D721Med (cell line): Measurements from ENCODE around the gene GRIN3A.
"Not testable (repeated sequence)": the region's sequence is repeated elsewhere in the genome, so short reads cannot be mapped to it uniquely, and the experiment has no call there.

Experiments used
- DNase-seq: peaks from one replicate; pipeline ENCODE4 v3.0.0; 2011; ENCODE audit warnings: low spot score; ENCODE audit not compliant: insufficient read length
- FAIRE-seq: peaks from 2 replicates; lab custom pipeline; 2011; peaks lifted over from hg19 to GRCh38; lab: Jason Lieb, UNC
- TF ChIP-seq, protein P1 (sequence below): IDR thresholded peaks from 2 replicates; pipeline ENCODE4 v1.5.1; 2012; ENCODE audit warnings: mild to moderate bottlenecking, control low read depth; ENCODE audit not compliant: insufficient read depth; ENCODE audit errors: missing control alignments

GRIN3A gene

DNA sequence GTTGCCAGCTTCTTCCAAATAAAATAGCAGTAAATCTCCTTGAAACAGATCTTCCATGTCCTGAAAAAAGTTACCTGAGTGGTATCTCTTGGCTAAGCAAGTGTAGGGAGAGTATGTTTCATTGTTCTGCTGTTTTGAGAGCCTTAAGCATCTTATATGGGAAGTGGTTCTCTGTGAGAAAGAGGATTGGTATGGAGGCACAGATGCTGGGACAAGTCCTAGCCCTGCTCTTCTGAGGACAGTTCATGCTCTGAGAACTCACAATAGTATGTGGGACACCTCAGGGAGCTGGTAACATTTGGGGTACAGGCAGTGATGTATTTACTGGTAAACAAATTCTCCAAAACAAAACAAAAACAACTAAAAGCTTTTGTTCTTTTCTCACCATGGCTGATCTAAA, 145.7 kb downstream of the GRIN3A start:
- DNase-seq (no peak), FAIRE-seq (no peak)

DNA sequence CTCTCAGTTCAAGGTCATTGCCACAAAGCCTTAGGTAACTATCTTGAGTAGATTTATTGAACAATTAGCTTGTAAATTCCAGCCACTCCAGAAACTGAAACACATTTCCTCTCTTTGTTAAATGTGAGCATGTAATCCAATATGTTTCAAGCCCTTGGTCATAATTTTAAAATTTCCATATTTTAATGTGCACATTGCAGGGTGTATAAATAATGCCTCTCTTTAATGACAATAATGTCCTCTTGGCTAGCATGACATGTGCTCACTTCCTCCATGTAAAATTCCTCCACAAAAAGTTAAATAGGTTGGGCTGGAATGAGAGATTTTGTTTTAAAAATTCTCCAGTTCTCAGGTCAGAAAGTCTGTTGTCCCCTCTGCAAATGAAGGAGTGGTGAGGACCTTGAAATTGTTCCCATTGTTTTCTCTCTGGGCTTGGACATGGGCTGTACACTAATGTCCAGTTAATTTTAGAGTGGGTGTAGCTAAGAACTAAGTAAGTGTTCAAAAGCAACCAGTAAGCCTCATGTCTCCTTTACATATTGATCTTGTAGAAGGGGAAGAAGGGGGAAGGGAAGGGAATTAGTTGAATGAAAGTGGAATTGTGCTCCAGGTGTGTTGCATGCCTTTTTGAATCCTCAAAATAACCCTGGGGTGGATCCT, 146.5 kb downstream of the GRIN3A start:
- TF ChIP-seq, protein P1, sequence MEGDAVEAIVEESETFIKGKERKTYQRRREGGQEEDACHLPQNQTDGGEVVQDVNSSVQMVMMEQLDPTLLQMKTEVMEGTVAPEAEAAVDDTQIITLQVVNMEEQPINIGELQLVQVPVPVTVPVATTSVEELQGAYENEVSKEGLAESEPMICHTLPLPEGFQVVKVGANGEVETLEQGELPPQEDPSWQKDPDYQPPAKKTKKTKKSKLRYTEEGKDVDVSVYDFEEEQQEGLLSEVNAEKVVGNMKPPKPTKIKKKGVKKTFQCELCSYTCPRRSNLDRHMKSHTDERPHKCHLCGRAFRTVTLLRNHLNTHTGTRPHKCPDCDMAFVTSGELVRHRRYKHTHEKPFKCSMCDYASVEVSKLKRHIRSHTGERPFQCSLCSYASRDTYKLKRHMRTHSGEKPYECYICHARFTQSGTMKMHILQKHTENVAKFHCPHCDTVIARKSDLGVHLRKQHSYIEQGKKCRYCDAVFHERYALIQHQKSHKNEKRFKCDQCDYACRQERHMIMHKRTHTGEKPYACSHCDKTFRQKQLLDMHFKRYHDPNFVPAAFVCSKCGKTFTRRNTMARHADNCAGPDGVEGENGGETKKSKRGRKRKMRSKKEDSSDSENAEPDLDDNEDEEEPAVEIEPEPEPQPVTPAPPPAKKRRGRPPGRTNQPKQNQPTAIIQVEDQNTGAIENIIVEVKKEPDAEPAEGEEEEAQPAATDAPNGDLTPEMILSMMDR = no peak
- peak; percentile 58 for FAIRE-seq
- no peak for DNase-seq

More for the DNA sequence above, 145.7 kb downstream of the GRIN3A start:
- TF ChIP-seq, protein P1 = no peak

DNA sequence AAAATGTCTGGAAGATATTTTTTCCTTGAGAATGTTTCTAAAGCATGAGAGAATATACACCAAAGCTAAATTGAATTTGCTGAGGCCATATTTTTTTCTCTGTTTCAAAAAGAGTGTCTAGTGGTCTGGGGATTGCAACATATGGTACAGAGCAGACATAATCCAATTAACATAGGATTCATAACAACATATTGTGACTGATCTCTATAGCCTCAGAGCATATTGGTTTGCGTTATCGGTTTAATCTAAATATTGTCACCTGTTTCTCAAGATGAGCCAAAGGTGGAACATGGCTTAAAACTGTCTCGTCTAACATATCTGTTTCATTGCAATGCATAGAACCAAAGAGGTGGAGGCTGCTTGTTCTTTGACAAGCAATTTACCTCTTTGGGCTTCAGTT, 147.5 kb downstream of the GRIN3A start:
- TF ChIP-seq, protein P1 = no peak
- FAIRE-seq (peak; percentile 99), DNase-seq (no peak)

DNA sequence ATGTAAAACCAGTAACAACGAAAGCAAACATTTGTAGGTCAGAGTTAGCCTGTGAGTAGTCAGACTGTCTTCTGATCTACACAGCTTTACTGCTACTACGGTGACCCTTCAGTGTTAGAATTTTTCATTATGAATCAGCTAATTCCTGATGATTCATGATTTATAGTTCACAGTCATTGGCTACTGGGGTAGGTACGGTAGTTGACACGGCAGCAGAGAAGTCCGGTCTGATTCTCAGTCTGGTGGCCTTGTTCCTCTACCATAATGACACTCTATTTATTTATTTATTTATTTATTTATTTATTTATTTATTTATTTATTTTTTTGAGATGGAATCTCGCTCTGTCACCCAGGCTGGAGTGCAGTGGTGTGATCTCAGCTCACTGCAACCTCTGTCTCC, 148.4 kb downstream of the GRIN3A start:
- not testable (repeated sequence) for FAIRE-seq, DNase-seq

DNA sequence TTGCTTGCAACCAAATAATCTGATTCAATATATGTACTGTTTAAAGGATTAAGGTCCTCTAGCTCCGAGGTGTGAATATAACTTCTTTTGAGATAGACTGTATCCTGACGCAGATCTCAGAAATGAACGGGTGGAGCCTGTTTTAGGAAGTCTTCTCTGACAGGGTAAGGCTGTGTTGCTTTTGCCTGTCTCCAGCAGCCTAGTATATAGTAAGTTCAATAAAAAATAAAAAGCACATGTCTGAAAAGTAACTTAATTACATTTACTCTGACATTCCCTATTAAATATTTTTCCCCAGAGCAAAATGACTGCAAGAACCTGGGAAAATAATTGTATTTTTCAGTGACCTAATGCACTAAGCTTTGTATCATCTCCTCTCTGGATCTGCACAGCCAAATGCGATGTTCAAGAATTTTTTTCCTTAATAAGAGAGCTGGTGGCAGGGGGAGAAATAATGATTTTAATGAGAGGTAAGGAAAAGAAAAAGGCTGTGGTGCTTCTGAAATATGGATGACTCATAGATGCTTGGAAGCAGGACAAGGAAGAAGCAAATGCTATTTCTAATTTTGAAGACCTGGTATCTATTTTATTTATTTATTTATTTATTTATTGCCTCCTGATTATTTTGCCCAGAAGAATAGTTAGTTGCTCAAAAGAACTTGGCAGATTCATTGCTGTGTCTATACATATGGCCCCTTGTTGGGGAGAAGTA, 151.0 kb downstream of the GRIN3A start:
- FAIRE-seq (no peak), DNase-seq (no peak)
- TF ChIP-seq, protein P1 = no peak

DNA sequence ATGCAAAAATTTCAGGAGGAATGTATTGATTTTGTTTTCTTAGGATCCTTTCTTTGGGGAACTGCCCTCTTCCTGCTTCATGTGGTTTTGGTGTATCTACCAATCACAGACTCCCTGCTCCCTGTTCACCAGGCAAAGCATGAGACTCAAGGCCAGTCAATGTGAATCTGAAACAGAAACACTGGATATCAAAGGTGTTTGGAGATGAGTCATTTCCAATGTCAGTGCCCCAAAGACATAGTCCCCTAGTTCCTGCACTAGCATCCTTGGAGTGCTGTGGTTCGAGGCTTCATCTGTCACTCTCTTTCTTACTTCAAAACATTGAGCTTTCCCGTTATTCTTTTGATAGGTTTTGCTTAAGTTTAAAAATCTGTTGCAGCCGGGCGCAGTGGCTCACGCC, 151.8 kb downstream of the GRIN3A start:
- no peak for DNase-seq
- no peak for FAIRE-seq
- TF ChIP-seq, protein P1 = no peak

DNA sequence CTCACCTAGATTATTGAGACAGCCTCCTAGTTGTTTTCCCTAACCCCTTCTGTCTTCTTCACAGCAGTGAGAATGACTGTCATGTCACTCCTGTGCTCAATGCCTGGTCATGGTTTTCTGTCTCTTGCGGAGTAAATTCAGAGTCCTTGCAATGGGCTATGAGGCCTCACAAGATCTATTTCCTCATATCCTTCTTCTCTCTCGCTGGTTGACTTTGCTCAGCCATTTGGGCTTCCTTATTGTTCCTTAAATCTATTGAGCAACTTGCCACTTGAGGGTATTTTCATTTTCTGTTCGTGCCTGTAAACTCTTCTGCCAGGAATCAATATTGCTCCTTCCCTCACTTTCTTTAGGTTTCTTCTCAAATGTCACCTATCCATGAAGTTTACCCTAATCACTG, 152.7 kb downstream of the GRIN3A start:
- TF ChIP-seq, protein P1 = no peak
- no peak for FAIRE-seq
- no peak for DNase-seq
